GM18505 (cell line): ENCODE results near the gene OSTF1.

ENCODE experiments used
- ATAC-seq: cut with Tn5 transposase; IDR thresholded peaks from one replicate; pipeline ENCODE4 v1.9.1; 2021; ENCODE audit not compliant: unreplicated experiment
- POLR2A ChIP-seq: IDR thresholded peaks from 4 replicates; pipeline ENCODE4 v1.6.1; 2011; ENCODE audit warnings: borderline replicate concordance; ENCODE audit not compliant: insufficient read depth, insufficient read length; ENCODE audit errors: extremely low read depth

Gene OSTF1

DNA sequence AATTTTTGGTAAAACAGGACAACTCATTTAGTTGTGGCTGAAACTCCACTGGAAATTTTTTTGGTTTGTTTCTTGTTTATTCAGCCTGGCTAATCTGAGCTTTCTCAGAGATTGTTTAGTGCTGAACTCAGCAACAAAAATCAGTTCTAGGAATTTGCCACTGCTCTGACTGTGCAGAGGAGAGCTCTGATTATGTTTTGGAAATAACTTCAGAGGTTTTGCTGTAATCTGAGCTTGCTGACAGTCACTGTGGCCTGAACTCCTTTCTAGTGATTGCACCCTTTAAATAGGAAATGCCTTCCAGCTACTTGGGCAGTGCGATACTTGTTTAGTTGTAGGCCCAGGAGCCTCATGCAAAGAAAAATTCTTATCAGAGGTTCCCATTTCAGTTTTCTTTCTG, 60.2 kb downstream of the OSTF1 start:
- no peak for TF ChIP-seq POLR2A
- ATAC-seq = no peak

DNA sequence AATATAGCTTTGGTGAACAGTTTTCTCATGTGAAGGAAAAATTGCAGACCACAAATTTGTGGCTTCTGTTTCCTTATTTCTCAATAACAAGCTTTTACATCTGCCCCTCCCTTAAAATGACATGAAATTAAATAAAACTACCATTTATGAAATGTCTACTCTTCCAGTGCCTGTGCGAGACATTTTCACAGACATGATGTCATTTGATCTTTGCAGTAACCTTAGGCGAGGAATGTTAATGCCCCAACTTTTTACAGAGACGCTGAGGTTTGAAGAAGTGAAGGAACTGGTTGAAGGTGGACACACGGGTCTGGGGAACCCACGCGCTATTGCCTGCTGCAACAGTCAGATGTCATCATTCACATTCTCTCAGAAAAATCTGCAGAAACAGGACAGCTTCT, 61.5 kb downstream of the OSTF1 start:
- ATAC-seq = no peak
- TF ChIP-seq POLR2A = no peak

DNA sequence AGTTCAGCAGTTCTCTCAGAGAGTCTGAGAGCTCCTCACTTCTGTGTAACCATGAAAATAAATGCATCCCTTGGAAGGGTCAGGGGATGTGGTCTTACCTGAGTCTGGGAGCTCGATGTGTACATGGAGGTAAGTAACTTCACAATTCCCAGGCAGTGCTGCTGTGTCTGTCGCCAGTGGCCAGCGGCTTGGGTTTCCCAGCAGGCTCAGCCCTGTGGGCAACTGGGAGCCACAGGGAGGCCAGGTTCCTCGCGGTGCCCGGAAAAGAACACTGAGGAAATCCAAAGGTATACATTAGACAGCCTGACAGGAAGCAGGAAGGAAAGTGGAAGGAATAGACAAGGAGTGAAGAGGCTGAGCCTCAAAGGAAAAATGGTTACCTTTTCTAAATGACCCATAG, 62.2 kb downstream of the OSTF1 start:
- ATAC-seq = no peak
- no peak for TF ChIP-seq POLR2A

DNA sequence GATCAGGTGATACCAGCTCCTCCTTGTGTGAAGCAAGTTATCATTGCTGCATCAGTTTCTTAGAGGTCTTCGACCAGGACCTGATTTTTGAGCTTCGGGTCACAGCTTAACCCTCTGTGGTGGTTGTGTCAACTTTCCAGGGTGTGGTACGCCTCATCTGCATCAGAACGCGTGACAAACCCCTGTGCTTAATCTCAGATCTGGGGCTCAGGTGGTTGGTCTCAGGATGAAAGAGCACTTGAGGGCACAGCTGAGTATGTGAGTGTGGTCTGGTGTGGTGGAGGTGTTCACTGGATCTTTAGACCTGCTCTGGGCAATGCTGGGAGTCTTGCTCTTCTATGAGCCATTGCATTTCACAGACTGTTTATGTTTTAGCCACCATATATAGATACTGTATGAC, 64.1 kb downstream of the OSTF1 start:
- TF ChIP-seq POLR2A = no peak
- ATAC-seq = no peak

DNA sequence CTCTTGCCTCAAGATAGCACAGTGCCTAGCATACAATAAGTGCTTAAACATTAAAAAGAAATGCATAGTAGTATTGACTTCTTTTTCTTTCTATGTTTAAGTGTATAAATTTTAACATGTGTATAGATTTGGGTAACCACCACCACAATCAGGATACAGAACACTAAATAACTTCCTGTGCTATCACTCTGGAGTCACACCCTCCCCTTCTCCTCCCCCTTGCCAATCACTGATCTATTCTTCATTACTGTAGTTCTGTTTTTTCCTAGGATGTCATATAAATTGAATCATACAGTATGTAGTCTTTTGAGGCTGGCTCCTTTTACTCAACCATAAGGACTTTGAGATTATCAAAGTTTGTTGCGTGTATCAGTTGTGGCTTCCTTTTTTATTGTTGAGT, 68.5 kb downstream of the OSTF1 start:
- no peak for ATAC-seq

GRCh38 chr9:75161116-75161857, 73.0 kb downstream of the OSTF1 start:
- ATAC-seq = no peak
- TF ChIP-seq POLR2A = no peak

More for the DNA sequence above, 68.5 kb downstream of the OSTF1 start:
- no peak for TF ChIP-seq POLR2A

- TF ChIP-seq POLR2A = no peak
- no peak for ATAC-seq
These were observed 75.5 kb downstream of the OSTF1 start for GRCh38 chr9:75163764-75164163.

DNA sequence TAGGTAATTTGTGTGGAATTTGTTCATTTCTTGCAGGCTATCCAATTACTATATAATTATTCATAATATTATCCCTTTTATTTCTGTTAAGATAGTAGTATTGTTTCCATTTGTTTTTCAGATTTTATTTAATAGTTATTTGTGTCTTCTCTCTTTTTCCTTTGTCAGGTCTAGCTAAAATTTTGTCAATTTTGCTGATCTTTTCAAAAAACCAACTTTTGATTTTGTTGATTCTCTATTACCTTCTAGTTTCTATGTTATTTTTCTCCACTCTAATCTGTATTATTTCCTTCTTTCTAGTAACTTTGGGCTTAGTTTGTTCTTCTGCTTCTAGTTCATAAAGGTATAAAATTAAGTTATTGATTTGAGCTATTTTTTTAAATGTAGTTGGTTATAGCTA, 76.3 kb downstream of the OSTF1 start:
- no peak for ATAC-seq
- no peak for TF ChIP-seq POLR2A

DNA sequence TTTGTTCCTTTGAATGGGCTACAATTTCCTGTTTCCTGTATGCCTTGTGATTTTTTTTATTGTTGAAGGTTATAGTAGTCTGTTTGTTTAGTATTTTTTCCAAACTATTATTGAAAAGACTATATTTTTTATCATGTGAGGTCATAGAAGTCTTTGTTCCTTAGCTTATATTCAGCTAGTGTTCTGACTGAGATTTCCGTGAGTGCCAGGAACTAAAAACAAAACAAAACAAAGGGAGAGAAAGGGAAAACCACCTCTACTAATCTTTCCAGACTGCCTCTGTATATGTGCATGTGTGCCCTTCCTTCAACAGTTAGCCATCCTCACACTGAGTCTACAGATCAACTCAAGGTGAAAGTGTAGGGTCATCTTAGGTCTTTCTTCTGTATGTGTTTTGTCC, 79.0 kb downstream of the OSTF1 start:
- no peak for TF ChIP-seq POLR2A
- no peak for ATAC-seq

- no peak for TF ChIP-seq POLR2A
- no peak for ATAC-seq
These were observed 80.2 kb downstream of the OSTF1 start for GRCh38 chr9:75168270-75169178.

DNA sequence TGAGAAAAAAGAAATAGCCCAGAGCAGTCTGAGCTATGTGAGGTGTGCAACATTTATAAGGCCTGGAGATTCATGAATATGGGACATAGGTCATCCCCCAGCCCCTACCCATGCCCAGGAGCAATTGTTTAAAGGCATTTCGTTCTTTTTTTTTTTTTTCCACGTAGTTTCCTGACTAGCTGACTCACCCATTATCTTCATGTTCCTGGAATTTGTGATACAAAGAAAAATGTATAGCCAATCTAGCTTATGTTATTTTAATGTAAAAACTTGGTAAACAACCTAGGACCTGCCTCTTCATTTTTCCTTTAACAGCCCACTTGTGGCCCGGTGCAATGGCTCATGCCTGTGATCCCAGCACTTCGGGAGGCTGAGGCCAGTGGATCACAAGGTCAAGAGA, 81.3 kb downstream of the OSTF1 start:
- ATAC-seq = no peak
- no peak for TF ChIP-seq POLR2A

GRCh38 chr9:75170898-75171360, 82.6 kb downstream of the OSTF1 start:
- TF ChIP-seq POLR2A = no peak
- no peak for ATAC-seq

DNA sequence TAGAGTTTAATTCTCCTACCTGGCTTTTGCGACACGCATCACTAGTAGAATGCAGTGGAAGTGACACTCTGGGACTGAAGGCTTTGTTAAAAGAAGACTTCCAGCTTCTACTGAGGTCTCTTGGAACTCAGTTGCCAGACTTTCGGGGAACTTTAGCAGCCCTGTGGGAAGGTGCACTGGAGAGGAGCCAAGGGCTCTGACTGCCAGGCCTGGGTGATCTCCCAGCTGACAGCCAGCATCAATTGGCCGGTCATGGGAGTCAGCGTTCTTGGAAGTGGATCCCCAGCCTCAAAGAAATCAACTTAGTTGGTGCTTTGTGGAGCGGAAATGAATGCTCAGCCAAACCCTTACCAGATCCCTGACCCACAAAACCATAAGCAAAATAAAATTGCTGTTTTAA, 87.1 kb downstream of the OSTF1 start:
- ATAC-seq = no peak
- TF ChIP-seq POLR2A = no peak

GRCh38 chr9:75176037-75176436, 87.7 kb downstream of the OSTF1 start:
- ATAC-seq = no peak
- no peak for TF ChIP-seq POLR2A
